KMS-11 (cell line): Measurements from ENCODE around the gene ITGAL.

ENCODE experiments used
- H2AFZ ChIP-seq: fragments of 200-600 bp; sonication (generic); 2 replicates; pipeline ENCODE4 v1.6.1; 2016; ENCODE audit warnings: antibody characterized with exemption, mixed run types, low read depth
- H3K27ac ChIP-seq: fragments of 200-600 bp; sonication (generic); 2 replicates; pipeline ENCODE4 v1.6.1; 2016; ENCODE audit warnings: mild to moderate bottlenecking, mixed run types
- H3K27me3 ChIP-seq: fragments of 200-600 bp; sonication (generic); 2 replicates; pipeline ENCODE4 v1.6.1; 2017; ENCODE audit warnings: mild to moderate bottlenecking, low read depth, mixed run types, moderate library complexity; ENCODE audit not compliant: insufficient read depth
- H3K36me3 ChIP-seq: fragments of 200-600 bp; sonication (generic); 2 replicates; pipeline ENCODE4 v1.6.1; 2017; ENCODE audit warnings: mild to moderate bottlenecking, mixed run types; ENCODE audit not compliant: insufficient read depth
- H3K4me1 ChIP-seq: fragments of 200-600 bp; sonication (generic); 2 replicates; pipeline ENCODE4 v1.6.1; 2016; ENCODE audit warnings: mild to moderate bottlenecking, low read depth, mixed run types; ENCODE audit not compliant: poor library complexity, severe bottlenecking
- H3K4me2 ChIP-seq: fragments of 200-600 bp; sonication (generic); 2 replicates; pipeline ENCODE4 v1.7.0; 2016; ENCODE audit warnings: mild to moderate bottlenecking, mixed run types
- H3K4me3 ChIP-seq: fragments of 200-600 bp; sonication (generic); IDR thresholded peaks from 2 replicates; pipeline ENCODE4 v1.6.1; 2017; ENCODE audit warnings: low read depth, low read length, mixed read lengths; ENCODE audit not compliant: insufficient read depth
- H3K79me2 ChIP-seq: fragments of 200-600 bp; sonication (generic); 2 replicates; pipeline ENCODE4 v1.6.1; 2016; ENCODE audit warnings: low read depth, mixed run types; ENCODE audit not compliant: insufficient read depth
- H3K9ac ChIP-seq: fragments of 200-600 bp; sonication (generic); 2 replicates; pipeline ENCODE4 v1.6.1; 2016; ENCODE audit warnings: mild to moderate bottlenecking, mixed run types
- H4K20me1 ChIP-seq: fragments of 200-600 bp; sonication (generic); 2 replicates; pipeline ENCODE4 v1.6.1; 2016; ENCODE audit warnings: mild to moderate bottlenecking, mixed run types; ENCODE audit not compliant: insufficient read depth
- TF ChIP-seq, protein P1 (sequence below): fragments of 200-600 bp; sonication (generic); conservative IDR thresholded peaks from 2 replicates; pipeline ENCODE4 v1.6.1; 2017; ENCODE audit warnings: low read depth, mild to moderate bottlenecking, antibody characterized with exemption, low read length, moderate library complexity, mixed read lengths

ITGAL gene

DNA sequence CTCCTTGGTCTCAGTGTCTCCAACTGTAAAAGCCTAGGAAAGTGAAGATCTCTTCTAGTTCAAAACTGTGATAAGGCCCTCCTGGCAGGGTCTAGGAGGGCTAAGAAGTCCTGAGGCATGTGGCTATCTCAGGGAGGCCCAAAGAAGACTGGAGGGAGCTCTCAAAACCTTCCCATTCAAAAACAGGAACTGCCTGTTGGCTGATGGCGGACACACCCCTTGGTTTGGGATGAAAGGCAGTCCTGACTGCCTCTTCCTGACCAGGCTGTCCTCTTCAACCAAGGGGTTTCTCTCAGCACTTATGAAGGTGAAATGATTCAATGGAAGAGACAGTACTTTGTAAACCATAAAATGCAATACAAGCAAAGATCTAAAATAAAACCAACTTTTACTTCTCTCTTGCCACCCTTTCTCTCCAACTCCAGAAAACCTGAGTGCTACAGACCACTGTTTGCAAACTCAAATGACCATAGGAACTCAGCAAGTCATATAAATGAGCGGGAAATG lies 80.9 kb downstream of the ITGAL start:
- Histone ChIP-seq H3K4me1 (peaks cover 23% of the 10 kb centered on the region), H3K9ac (no peak overlapping the region), H3K36me3 (no peaks in the 10 kb centered on the region), H4K20me1 (no peaks in the 10 kb centered on the region), H3K79me2 (peaks cover 18% of the 10 kb centered on the region), H2AFZ (no peak overlapping the region), H3K27ac (no peak overlapping the region), H3K27me3 (no peaks in the 10 kb centered on the region), H3K4me2 (no peak overlapping the region), H3K4me3 (no peak overlapping the region)
- TF ChIP-seq, protein P1, sequence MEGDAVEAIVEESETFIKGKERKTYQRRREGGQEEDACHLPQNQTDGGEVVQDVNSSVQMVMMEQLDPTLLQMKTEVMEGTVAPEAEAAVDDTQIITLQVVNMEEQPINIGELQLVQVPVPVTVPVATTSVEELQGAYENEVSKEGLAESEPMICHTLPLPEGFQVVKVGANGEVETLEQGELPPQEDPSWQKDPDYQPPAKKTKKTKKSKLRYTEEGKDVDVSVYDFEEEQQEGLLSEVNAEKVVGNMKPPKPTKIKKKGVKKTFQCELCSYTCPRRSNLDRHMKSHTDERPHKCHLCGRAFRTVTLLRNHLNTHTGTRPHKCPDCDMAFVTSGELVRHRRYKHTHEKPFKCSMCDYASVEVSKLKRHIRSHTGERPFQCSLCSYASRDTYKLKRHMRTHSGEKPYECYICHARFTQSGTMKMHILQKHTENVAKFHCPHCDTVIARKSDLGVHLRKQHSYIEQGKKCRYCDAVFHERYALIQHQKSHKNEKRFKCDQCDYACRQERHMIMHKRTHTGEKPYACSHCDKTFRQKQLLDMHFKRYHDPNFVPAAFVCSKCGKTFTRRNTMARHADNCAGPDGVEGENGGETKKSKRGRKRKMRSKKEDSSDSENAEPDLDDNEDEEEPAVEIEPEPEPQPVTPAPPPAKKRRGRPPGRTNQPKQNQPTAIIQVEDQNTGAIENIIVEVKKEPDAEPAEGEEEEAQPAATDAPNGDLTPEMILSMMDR = no peak

DNA sequence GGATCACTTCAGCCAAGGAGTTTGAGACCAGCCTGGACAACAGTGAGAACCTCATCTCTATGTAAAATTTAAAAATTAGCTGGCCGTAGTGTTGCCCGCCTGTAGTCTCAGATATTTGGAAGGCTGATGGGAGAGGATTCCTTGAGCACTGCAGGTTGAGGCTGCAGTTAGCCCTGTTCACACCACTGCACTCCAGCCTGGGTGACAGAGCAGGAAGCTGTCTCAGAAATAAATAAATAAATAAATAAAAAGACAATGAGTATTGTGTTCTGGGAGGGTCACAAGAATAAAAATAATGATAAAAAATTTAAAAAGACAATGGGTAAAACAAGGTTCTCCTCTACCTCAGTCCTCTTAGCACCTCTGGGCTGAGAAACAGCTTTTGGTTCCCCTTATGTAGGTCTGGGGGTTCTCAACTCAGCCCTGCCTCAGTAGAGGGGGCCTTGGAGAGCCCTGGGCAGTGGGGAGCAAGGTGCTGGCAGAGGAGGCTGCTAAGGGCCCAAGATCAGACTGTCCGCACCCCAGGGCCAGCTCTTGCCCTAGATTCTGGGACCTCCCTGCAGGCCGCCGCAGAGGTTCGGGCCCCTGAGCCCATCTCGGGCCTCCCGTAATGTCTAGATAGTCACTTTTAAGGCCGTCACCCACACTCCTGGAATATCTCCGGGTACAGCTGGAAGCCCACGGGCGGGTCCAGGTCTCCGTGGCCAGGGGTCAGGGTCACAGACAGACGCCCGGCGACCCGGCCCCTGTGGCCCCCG lies 82.2 kb downstream of the ITGAL start:
- Histone ChIP-seq H4K20me1 (no peaks in the 10 kb centered on the region), H3K79me2 (peaks cover 18% of the 10 kb centered on the region)
- TF ChIP-seq, protein P1 = no peak

GRCh38 chr16:30555315-30556124 lies 83.0 kb downstream of the ITGAL start:
- H3K4me2 ChIP-seq = no peak overlapping the region
- peaks cover 18% of the 10 kb centered on the region for H3K79me2 ChIP-seq
- no peaks in the 10 kb centered on the region for H3K27me3 ChIP-seq

More for the DNA sequence above, 82.2 kb downstream of the ITGAL start:
- Histone ChIP-seq H3K27ac (no peak overlapping the region), H3K36me3 (no peaks in the 10 kb centered on the region), H3K27me3 (no peaks in the 10 kb centered on the region), H2AFZ (no peak overlapping the region), H3K4me2 (no peak overlapping the region), H3K4me3 (no peak overlapping the region), H3K9ac (no peak overlapping the region), H3K4me1 (peaks cover 27% of the 10 kb centered on the region)

DNA sequence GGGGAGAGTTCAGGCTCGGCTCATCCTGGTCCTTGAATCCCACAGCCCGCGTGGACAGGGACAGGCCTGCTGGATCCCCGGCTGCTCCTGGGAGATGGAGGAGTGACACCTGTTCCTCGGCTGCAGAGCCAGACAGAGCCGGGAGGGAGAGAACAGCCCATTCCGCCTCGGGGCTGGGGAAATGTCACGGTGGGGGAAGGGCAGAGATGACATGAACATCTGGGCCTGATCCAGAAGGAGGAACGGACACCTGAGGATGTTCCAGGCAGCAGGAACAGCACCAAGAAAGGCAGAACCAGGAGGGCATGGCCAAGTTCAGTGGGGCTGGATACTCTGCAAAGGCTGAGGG lies 83.6 kb downstream of the ITGAL start:
- no peak overlapping the region for H3K27ac ChIP-seq

More at GRCh38 chr16:30555315-30556124, 83.0 kb downstream of the ITGAL start:
- H3K36me3 ChIP-seq = no peaks in the 10 kb centered on the region
- H3K4me3 ChIP-seq = no peak overlapping the region
- peaks cover 27% of the 10 kb centered on the region for H3K4me1 ChIP-seq
- H2AFZ ChIP-seq = no peak overlapping the region
- no peak overlapping the region for H3K27ac ChIP-seq
- no peaks in the 10 kb centered on the region for H4K20me1 ChIP-seq
- TF ChIP-seq, protein P1 = no peak
- no peak overlapping the region for H3K9ac ChIP-seq

More for the DNA sequence above, 83.6 kb downstream of the ITGAL start:
- H2AFZ ChIP-seq = no peak overlapping the region
- H3K79me2 ChIP-seq = peaks cover 18% of the 10 kb centered on the region
- H3K27me3 ChIP-seq = no peaks in the 10 kb centered on the region
- H3K4me3 ChIP-seq = no peak overlapping the region
- no peaks in the 10 kb centered on the region for H4K20me1 ChIP-seq
- no peaks in the 10 kb centered on the region for H3K36me3 ChIP-seq
- no peak overlapping the region for H3K9ac ChIP-seq
- H3K4me1 ChIP-seq = peaks cover 30% of the 10 kb centered on the region
- peak overlapping the region; percentile 52; the same call in 1 of the 2 replicates for H3K4me2 ChIP-seq
- TF ChIP-seq, protein P1 = no peak
